Measurements from ENCODE around the gene SPTAN1.

Gene SPTAN1

DNA sequence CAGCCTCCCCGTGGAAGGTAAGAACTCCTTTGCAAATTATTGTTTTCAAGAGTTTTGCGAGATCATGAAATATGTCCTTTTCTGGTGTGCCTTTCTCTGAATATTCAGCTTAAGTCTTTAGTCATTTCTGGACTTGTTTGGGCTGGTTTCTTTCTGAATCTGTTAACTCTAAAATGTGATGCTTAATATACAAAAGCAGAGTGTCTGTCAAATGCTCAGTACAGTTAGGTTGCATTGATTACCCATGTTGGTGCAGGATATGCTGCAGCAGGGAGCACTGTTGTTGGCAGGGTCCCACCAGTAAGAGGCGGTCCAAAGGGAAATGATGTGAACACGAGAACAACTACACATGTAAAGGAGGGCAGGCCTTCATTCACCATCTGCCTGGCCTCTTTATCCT, 47.7 kb downstream of the SPTAN1 start:
- DNase-seq (ENCODE audit: low spot score), result no peak

GRCh38 chr9:128603697-128604096, 51.3 kb downstream of the SPTAN1 start:
- no peak for DNase-seq (ENCODE audit: low spot score)

DNA sequence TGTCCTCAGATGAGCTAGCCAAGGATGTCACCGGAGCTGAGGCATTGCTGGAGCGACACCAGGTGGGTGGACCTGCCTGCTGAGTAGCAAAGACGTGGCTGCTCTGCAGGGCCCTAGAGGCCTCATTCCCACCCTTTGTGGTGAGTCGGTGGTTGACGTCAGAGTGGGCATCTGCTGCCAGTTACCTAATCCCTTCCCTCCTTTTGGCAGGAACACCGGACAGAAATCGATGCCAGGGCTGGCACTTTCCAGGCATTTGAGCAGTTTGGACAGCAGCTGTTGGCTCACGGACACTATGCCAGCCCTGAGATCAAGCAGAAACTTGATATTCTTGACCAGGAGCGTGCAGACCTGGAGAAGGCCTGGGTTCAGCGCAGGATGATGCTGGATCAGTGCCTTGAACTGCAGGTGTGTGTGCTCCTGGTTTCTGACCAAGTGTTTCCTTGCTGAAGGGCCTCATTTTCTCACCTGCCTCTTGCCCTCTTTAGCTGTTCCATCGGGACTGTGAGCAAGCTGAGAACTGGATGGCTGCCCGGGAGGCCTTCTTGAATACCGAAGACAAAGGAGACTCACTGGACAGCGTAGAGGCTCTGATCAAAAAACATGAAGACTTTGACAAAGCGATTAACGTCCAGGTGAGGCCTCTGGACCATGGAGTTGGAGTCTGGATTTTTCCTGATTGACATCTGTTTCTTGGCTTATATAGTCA, 55.4 kb downstream of the SPTAN1 start:
- peak; percentile 49 for DNase-seq (ENCODE audit: low spot score)

DNA sequence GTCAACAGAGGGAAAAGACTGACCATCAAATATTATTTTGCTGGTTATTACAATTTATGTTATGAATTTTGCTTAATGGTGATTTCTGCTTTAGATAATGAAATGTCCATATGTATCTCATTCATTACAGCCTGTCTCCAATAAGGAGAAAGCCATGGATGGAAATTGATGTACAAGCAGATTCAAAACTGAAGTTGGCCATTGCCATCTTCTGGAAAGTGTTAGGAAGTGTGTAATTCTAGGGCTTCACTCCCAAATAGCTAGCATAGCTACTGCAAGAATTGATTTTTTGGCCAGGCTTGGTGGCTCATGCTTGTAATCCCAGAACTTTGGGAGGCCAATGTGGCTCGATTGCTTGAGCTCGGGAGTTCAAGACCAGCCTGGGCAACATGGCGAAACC, 58.5 kb downstream of the SPTAN1 start:
- no peak for DNase-seq (ENCODE audit: low spot score)

GRCh38 chr9:128611600-128612394, 59.4 kb downstream of the SPTAN1 start:
- DNase-seq (ENCODE audit: low spot score), result no peak

DNA sequence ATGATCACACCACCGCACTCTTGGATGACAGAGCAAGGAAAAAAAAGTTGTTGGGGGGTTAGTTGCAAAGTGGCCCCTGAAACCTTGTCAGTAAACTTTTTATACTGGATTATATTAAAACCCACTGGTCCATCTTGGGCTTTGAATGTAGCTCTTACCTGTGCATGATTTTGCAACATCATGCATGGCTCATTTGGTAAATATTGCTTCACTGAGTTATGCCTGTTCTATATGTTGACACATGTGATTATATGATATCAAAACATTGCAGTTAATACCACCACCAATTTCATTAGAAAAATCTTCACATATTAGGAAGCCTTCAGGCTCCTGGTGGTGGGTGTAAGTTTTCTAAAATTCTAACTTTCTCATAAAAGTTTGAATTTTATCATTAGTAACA, 62.3 kb downstream of the SPTAN1 start:
- DNase-seq (ENCODE audit: low spot score), result no peak

GRCh38 chr9:128615571-128615970, 63.2 kb downstream of the SPTAN1 start:
- DNase-seq (ENCODE audit: low spot score), result no peak

- no peak for DNase-seq (ENCODE audit: low spot score)
These were observed 65.6 kb downstream of the SPTAN1 start for GRCh38 chr9:128617943-128618342.

- no peak for DNase-seq (ENCODE audit: low spot score)
These were observed 66.7 kb downstream of the SPTAN1 start for GRCh38 chr9:128619127-128619526.

- DNase-seq (ENCODE audit: low spot score), result no peak
These were observed 67.4 kb downstream of the SPTAN1 start for GRCh38 chr9:128619779-128620178.

- DNase-seq (ENCODE audit: low spot score), result no peak
These were observed 69.5 kb downstream of the SPTAN1 start for GRCh38 chr9:128621730-128622455.

DNA sequence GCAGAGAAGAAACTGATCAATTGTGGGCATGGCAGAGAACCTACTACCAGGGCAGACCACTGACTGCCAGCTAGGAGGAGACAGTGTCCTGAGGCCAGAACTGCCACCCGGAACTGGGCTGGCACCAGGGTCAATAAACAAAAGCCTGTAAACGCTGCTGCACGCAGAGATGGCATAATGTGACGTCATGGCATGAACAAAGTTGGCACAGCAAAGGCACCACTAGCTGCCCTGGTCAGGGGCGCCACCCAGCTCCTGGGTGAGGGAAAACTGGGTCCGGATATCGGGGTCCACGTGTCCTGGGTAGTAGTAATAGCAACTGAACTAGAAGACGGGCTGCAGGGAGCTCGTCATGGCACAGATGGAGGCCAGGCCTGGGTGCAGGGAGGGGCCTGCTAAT, 72.2 kb downstream of the SPTAN1 start:
- no peak for DNase-seq (ENCODE audit: low spot score)

DNA sequence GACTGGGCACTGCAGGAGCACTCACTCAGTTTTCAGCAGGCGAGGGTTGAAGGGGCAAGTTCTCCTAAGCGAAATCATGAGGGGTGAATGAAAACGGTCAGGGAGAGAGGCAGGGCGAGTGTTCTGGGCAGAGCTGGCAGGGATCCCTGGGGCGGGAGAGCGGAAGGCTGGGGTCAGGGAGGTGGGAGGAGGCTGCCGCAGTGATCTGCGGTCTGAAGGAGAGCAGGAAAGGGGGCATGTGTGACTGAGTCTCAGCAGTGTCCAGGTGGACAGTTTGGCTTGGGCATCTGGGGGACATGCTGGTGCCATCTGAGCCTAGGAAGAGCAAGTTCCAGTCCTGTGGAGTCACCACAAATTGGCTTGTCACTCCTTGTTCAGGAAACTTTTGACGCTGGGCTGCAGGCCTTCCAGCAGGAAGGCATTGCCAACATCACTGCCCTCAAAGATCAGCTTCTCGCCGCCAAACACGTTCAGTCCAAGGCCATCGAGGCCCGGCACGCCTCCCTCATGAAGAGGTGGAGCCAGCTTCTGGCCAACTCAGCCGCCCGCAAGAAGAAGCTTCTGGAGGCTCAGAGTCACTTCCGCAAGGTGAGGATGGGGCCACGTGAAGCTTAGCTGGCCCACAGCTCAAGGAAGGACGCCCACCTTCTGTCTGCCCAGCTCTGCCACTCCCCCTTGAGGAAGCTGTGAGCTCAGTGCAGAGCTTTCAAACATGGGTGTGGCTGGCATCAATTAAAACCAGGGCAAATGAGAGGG, 73.2 kb downstream of the SPTAN1 start:
- no peak for DNase-seq (ENCODE audit: low spot score)

DNA sequence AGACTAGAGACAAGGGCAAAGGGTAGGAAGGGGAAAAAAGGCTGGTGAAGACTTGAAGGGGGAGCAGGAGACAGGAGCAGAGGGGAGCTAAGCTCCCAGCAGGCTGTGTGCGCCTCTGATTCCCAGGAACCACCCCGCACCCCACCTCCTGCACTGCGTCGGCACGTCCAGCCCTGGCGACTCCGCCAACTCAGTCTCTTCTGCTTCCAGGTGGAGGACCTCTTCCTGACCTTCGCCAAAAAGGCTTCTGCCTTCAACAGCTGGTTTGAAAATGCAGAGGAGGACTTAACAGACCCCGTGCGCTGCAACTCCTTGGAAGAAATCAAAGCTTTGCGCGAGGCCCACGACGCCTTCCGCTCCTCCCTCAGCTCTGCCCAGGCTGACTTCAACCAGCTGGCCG, 73.8 kb downstream of the SPTAN1 start:
- no peak for DNase-seq (ENCODE audit: low spot score)

GRCh38 chr9:128627127-128627715, 74.8 kb downstream of the SPTAN1 start:
- DNase-seq (ENCODE audit: low spot score), result no peak

- DNase-seq (ENCODE audit: low spot score), result no peak
These were observed 75.5 kb downstream of the SPTAN1 start for GRCh38 chr9:128627906-128628305.

DNA sequence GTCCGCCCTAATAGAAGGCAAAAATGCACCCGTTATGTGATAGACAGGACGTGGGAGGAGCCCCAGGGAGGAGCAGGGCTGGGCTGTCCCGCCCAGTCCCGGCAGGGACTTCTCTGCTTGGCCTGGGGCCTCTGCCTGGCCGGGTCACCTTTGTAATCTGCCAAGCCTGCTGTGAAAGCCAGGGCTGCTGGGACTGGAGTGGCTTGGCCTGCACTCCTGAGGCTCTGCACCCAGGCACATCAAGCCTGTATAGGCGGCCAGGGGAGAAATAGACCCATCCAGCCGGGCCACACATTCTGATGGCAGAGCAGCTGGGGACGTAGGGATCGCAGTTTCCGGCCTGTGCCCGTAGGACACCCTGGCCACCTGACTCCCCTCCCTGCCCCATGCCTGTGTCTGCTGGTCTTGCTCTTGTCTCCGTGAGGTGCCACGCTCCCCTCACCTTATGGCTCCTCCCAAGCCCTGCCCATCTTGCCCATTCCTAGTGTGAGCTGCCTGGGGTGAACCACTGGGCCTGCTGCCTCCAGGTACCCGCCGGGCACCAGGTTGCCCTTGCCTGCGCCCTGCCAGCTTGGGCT, 76.2 kb downstream of the SPTAN1 start:
- DNase-seq (ENCODE audit: low spot score), result peak; percentile 60

DNA sequence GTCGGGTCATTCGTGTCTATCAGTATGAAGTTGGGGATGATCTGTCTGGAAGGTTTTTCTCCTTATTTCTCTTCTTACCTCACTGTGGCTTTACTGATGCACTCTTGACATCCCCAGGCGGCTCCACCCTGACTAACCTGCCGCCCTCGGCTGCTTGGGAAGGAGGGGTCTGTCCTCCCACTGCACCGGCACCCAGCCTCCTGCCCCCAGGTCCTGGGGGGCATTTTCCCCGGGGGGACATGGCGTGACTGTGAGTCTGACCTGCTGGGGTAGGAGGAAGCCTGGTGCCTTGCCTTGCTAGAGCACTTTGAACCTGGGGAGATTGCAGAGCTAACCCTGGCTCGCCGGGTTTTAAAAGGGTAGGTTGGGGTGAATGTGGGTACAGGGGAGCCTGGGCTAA, 76.7 kb downstream of the SPTAN1 start:
- no peak for DNase-seq (ENCODE audit: low spot score)

DNA sequence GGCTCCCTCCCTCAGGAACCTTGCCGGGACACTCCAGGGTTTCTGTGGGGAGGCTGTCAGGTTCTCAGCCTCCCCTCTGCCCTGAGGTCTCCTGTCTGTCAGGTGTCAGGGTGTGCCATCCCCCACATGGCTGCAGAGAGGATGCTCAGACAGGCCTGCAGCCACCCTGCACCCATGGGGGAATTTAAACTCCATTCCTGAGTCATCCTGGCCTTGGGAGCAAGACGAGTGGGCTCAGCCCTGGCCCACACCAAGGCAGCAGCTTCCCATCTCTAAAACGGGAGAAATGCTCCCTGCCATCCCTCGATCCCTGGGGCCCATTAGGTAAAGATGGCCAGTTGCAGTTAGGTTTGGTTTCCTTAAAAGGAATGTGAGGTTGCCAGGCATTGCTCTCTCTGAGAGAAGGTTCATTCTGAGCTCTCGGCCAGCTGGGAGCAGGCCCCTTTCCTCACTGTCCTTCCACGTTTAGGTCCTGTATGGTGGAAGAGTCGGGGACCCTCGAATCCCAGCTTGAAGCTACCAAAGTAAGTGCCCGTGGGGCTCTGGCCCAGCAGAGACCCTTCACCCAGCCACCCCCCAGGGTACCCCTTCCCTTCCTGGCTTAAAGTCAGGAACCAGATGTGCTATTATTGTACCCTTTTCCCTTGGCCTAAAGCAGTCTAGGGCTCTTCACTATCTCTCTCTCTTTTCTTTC, 77.6 kb downstream of the SPTAN1 start:
- no peak for DNase-seq (ENCODE audit: low spot score)

- no peak for DNase-seq (ENCODE audit: low spot score)
These were observed 79.2 kb downstream of the SPTAN1 start for GRCh38 chr9:128631636-128632035.

- DNase-seq (ENCODE audit: low spot score), result no peak
These were observed 79.7 kb downstream of the SPTAN1 start for GRCh38 chr9:128632066-128632465.

Measured in iPS-NIHi11 (cell line).